PC-3 (cell line): Measurements from ENCODE around the gene MAEA. TPM values are rescaled to one million over a fixed set of nuclear protein-coding genes. Genes with fewer than 3 reads are reported as not detected.

Source experiments
- ATAC-seq: fragments of 200-7000 bp; cut with Tn5 transposase; 2 replicates; pipeline ENCODE4 v1.9.1; 2020; ENCODE audit warnings: mild to moderate bottlenecking, moderate library complexity
- BruUV-seq: library from RNA; stranded (reverse); fragments of 400-500 nt; replicated peaks from 2 replicates; lab custom pipeline; 2021; lab: Mats Ljungman, UMichigan
- CTCF ChIA-PET: fragments of 300-600 bp; sonication (Branson Sonifier 250); formaldehyde crosslinking; loops from one replicate; lab custom pipeline; 2022; ENCODE audit warnings: antibody characterized with exemption; lab: Charles Lee
- POLR2A ChIA-PET: fragments of 300-600 bp; sonication (Branson Sonifier 250); formaldehyde crosslinking; loops from one replicate; lab custom pipeline; 2022; ENCODE audit warnings: antibody characterized with exemption; ENCODE audit not compliant: unreplicated experiment; lab: Charles Lee
- DNase-seq: peaks from one replicate; pipeline ENCODE4 v3.0.0-alpha.2; 2015
- H2AFZ ChIP-seq: fragments of 300-600 bp; sonication (generic); 2 replicates; pipeline ENCODE4 v1.6.0; 2016; ENCODE audit warnings: antibody characterized with exemption, low read length
- H3F3A ChIP-seq: fragments of 300-600 bp; sonication (generic); one replicate; pipeline ENCODE4 v1.6.0; 2017; ENCODE audit warnings: antibody characterized with exemption, low read length, control low read depth, mild to moderate bottlenecking; ENCODE audit not compliant: unreplicated experiment
- H3K27ac ChIP-seq: fragments of 300-600 bp; sonication (generic); 2 replicates; pipeline ENCODE4 v1.5.1; 2016; ENCODE audit warnings: mild to moderate bottlenecking, low read length
- H3K27me3 ChIP-seq: fragments of 300-600 bp; sonication (generic); 2 replicates; pipeline ENCODE4 v1.6.1; 2016; ENCODE audit warnings: low read length, mixed read lengths
- H3K36me3 ChIP-seq: fragments of 300-600 bp; sonication (generic); 2 replicates; pipeline ENCODE4 v1.6.1; 2016; ENCODE audit warnings: low read depth, mixed run types, low read length, mixed read lengths
- H3K4me1 ChIP-seq: fragments of 300-600 bp; sonication (generic); 2 replicates; pipeline ENCODE4 v1.5.1; 2016; ENCODE audit warnings: low read length; ENCODE audit not compliant: insufficient read depth
- H3K4me2 ChIP-seq: fragments of 300-600 bp; sonication (generic); 2 replicates; pipeline ENCODE4 v1.6.0; 2016; ENCODE audit warnings: low read length
- H3K4me3 ChIP-seq: fragments of 300-600 bp; sonication (generic); 2 replicates; pipeline ENCODE4 v1.5.1; 2016; ENCODE audit warnings: mild to moderate bottlenecking, low read length, mixed read lengths
- H3K79me2 ChIP-seq: fragments of 300-600 bp; sonication (generic); 2 replicates; pipeline ENCODE4 v1.6.1; 2017; ENCODE audit warnings: low read length, mixed read lengths
- H3K9ac ChIP-seq: fragments of 300-600 bp; sonication (generic); 2 replicates; pipeline ENCODE4 v1.6.0; 2016; ENCODE audit warnings: mild to moderate bottlenecking, low read length
- H3K9me2 ChIP-seq: fragments of 300-600 bp; sonication (generic); replicated peaks from 2 replicates; pipeline ENCODE4 v1.6.1; 2016; ENCODE audit warnings: mixed run types, low read length, mixed read lengths
- H3K9me3 ChIP-seq: fragments of 300-600 bp; sonication (generic); 2 replicates; pipeline ENCODE4 v1.6.1; 2016; ENCODE audit warnings: low read length, mixed read lengths
- H4K20me1 ChIP-seq: fragments of 300-600 bp; sonication (generic); 2 replicates; pipeline ENCODE4 v1.6.1; 2016; ENCODE audit warnings: low read length, mixed read lengths
- EZH2 ChIP-seq: fragments of 300-600 bp; sonication (generic); IDR thresholded peaks from one replicate; pipeline ENCODE4 v1.6.1; 2017; ENCODE audit warnings: antibody characterized with exemption, mild to moderate bottlenecking, low read length; ENCODE audit not compliant: unreplicated experiment
- EZH2phosphoT487 ChIP-seq: fragments of 300-600 bp; sonication (generic); IDR thresholded peaks from 2 replicates; pipeline ENCODE4 v1.6.1; 2018; ENCODE audit warnings: mild to moderate bottlenecking, antibody characterized with exemption, low read length, borderline replicate concordance
- intact Hi-C: fragments of 100-400 bp; cut with micrococcal nuclease; formaldehyde crosslinking; loops from 2 replicates; pipeline ENCODE4 v1.9.0; 2023
- total RNA-seq: library from RNA; depleted of rRNA; stranded (reverse); fragments of >200 nt; gene quantifications from 2 replicates; pipeline ENCODE4 v1.2.3, GENCODE V29; 2014
- TF ChIP-seq, protein P1 (sequence below): fragments of 300-600 bp; sonication (generic); conservative IDR thresholded peaks from 2 replicates; pipeline ENCODE4 v1.5.1; 2017; ENCODE audit warnings: antibody characterized with exemption, low read depth, mild to moderate bottlenecking, low read length

Gene MAEA
- total RNA-seq, 1 experiment from 2014 or later, result 48.1 TPM

- no TSS peak for BruUV-seq
- Histone ChIP-seq H3K27me3 (no peaks in the 10 kb centered on the region), H3K4me1 (no peaks in the 10 kb centered on the region), H3K79me2 (no peaks in the 10 kb centered on the region), H3K9me3 (no peaks in the 10 kb centered on the region), H2AFZ (no peak overlapping the region), H3K4me2 (no peak overlapping the region), H3K36me3 (no peaks in the 10 kb centered on the region), H3K9ac (no peak overlapping the region), H3K27ac (no peak overlapping the region), H4K20me1 (no peaks in the 10 kb centered on the region), H3F3A (no peaks in the 10 kb centered on the region), H3K9me2 (no peaks in the 10 kb centered on the region), H3K4me3 (no peak overlapping the region)
- ATAC-seq, result no peak
- CTCF ChIA-PET, result no interaction called here
- intact Hi-C loops, result no loop called here
- DNase-seq, result no peak
- TF ChIP-seq EZH2phosphoT487 (no peak), EZH2 (no peak)
- TF ChIP-seq, protein P1, sequence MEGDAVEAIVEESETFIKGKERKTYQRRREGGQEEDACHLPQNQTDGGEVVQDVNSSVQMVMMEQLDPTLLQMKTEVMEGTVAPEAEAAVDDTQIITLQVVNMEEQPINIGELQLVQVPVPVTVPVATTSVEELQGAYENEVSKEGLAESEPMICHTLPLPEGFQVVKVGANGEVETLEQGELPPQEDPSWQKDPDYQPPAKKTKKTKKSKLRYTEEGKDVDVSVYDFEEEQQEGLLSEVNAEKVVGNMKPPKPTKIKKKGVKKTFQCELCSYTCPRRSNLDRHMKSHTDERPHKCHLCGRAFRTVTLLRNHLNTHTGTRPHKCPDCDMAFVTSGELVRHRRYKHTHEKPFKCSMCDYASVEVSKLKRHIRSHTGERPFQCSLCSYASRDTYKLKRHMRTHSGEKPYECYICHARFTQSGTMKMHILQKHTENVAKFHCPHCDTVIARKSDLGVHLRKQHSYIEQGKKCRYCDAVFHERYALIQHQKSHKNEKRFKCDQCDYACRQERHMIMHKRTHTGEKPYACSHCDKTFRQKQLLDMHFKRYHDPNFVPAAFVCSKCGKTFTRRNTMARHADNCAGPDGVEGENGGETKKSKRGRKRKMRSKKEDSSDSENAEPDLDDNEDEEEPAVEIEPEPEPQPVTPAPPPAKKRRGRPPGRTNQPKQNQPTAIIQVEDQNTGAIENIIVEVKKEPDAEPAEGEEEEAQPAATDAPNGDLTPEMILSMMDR, result no peak
- POLR2A ChIA-PET, result no interaction called here
Observed at GRCh38 chr4:1359976-1360375, 70.3 kb downstream of the MAEA start.

DNA sequence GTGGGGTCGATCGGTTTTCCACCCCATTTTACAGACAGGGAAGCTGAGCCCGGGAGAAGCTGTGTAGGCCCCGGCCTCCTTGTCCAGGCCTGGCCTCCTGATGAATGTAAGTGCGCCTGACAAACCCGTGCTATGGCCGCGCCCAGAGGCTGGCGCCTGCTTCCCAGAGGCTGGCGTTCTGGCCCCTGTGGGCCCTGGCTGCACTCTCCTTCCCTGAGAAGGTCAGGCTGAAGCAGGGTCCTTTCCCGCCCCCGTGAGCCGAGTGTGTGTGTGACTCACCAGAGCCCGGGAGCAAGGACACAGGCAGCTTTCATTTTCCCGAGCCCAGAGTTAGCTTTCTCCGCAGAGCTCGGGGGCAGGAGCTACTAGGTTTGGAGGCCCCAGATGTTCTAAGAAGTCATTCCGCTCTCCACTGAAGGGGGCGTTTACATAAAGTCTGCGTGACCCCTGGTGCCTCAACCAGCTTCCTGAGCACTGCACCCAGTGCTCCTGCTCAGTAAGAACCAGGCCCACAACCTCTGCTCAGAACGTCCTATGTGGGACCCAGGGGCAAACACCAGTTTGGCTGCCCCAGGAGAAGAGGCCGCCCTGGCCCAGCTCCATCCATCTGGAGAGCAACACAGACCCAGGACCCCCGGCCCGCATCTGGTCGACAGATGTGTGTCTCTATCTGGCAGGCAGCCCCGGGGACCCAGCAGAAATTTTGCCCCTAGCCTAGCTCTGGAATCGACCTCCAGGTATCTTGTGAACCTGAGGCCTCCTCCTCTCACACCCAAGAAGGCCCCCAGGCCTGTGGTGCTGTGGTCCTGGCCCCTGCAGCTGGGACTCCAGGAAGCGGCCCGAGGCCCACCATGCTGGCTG is 71.0 kb downstream of the MAEA start:
- H3K9ac ChIP-seq, result no peak overlapping the region
- POLR2A ChIA-PET, result no interaction called here
- ATAC-seq, result no peak

More for the DNA sequence above, 71.0 kb downstream of the MAEA start:
- Histone ChIP-seq H3K4me1 (no peaks in the 10 kb centered on the region), H3K79me2 (no peaks in the 10 kb centered on the region), H3K27me3 (no peaks in the 10 kb centered on the region), H3K36me3 (no peaks in the 10 kb centered on the region), H3K9me3 (no peaks in the 10 kb centered on the region), H4K20me1 (no peaks in the 10 kb centered on the region), H3K4me3 (no peak overlapping the region), H3K4me2 (no peak overlapping the region), H3K27ac (no peak overlapping the region), H2AFZ (no peak overlapping the region), H3K9me2 (no peaks in the 10 kb centered on the region), H3F3A (no peaks in the 10 kb centered on the region)
- CTCF ChIA-PET, result no interaction called here
- intact Hi-C loops, result no loop called here
- TF ChIP-seq EZH2phosphoT487 (no peak), EZH2 (no peak)
- TF ChIP-seq, protein P1, result no peak
- DNase-seq, result no peak
- no TSS peak for BruUV-seq
